BE2C (cell line): ENCODE results near the gene IGFL3.
"Not testable (repeated sequence)": the region's sequence is repeated elsewhere in the genome, so short reads cannot be mapped to it uniquely, and the experiment has no call there.

Experiments used
- DNase-seq: peaks from one replicate; pipeline ENCODE4 v3.0.0-alpha.2; 2020
- H3K27me3 ChIP-seq: fragments of 250-450 bp; sonication (Bioruptor Pico); 2 replicates; pipeline ENCODE4 v1.5.1; 2020; ENCODE audit warnings: mild to moderate bottlenecking
- H3K36me3 ChIP-seq: fragments of 250-450 bp; sonication (Bioruptor Pico); 2 replicates; pipeline ENCODE4 v1.5.1; 2020; ENCODE audit warnings: mild to moderate bottlenecking
- H3K4me1 ChIP-seq: fragments of 250-450 bp; sonication (Bioruptor Pico); 2 replicates; pipeline ENCODE4 v1.5.1; 2020
- H3K4me3 ChIP-seq: 2 replicates; pipeline ENCODE4 v1.5.1; 2011; ENCODE audit warnings: low read depth, low read length
- H3K9me3 ChIP-seq: fragments of 250-450 bp; sonication (Bioruptor Pico); 2 replicates; pipeline ENCODE4 v1.5.1; 2020
- TF ChIP-seq, protein P1 (sequence below): IDR thresholded peaks from 2 replicates; pipeline ENCODE4 v1.5.1; 2012; ENCODE audit warnings: mild to moderate bottlenecking, low read depth, low read length

IGFL3 gene

GRCh38 chr19:46113726-46114125 is 10.8 kb downstream of the IGFL3 start:
- Histone ChIP-seq H3K4me3 (no peak overlapping the region), H3K4me1 (no peaks in the 10 kb centered on the region), H3K27me3 (peaks cover 29% of the 10 kb centered on the region), H3K36me3 (no peaks in the 10 kb centered on the region), H3K9me3 (no peaks in the 10 kb centered on the region)
- DNase-seq, result no peak
- TF ChIP-seq, protein P1, sequence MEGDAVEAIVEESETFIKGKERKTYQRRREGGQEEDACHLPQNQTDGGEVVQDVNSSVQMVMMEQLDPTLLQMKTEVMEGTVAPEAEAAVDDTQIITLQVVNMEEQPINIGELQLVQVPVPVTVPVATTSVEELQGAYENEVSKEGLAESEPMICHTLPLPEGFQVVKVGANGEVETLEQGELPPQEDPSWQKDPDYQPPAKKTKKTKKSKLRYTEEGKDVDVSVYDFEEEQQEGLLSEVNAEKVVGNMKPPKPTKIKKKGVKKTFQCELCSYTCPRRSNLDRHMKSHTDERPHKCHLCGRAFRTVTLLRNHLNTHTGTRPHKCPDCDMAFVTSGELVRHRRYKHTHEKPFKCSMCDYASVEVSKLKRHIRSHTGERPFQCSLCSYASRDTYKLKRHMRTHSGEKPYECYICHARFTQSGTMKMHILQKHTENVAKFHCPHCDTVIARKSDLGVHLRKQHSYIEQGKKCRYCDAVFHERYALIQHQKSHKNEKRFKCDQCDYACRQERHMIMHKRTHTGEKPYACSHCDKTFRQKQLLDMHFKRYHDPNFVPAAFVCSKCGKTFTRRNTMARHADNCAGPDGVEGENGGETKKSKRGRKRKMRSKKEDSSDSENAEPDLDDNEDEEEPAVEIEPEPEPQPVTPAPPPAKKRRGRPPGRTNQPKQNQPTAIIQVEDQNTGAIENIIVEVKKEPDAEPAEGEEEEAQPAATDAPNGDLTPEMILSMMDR, result no peak

- TF ChIP-seq, protein P1, result no peak
- H3K9me3 ChIP-seq, result no peaks in the 10 kb centered on the region
Observed at GRCh38 chr19:46112527-46112926, 12.0 kb downstream of the IGFL3 start.

DNA sequence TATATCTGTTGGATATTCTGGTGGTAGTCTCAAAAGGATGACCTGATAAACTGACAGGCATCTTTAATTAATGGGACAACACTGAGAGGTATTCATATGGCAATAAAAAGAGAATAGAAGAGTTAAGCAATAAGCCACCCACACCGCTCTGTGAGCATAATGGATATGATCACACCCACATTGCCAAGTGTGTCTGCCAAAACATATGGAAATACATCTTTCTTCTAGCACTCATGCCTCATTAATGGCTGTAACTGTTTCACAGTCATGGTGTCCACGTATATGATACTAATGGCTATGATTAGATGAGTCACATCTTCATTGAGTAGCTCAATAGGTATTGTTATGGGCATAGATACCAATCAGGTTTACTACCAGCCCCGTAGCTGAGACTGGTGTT is 13.1 kb downstream of the IGFL3 start:
- DNase-seq, result no peak
- no peaks in the 10 kb centered on the region for H3K4me1 ChIP-seq
- H3K4me3 ChIP-seq, result no peak overlapping the region
- H3K9me3 ChIP-seq, result no peaks in the 10 kb centered on the region
- TF ChIP-seq, protein P1, result no peak
- peaks cover 40% of the 10 kb centered on the region for H3K27me3 ChIP-seq
- no peaks in the 10 kb centered on the region for H3K36me3 ChIP-seq

More at GRCh38 chr19:46112527-46112926, 12.0 kb downstream of the IGFL3 start:
- Histone ChIP-seq H3K36me3 (no peaks in the 10 kb centered on the region), H3K4me1 (no peaks in the 10 kb centered on the region), H3K4me3 (no peak overlapping the region), H3K27me3 (peaks cover 36% of the 10 kb centered on the region)
- DNase-seq, result no peak

GRCh38 chr19:46109876-46110275 is 14.6 kb downstream of the IGFL3 start:
- no peak for DNase-seq
- Histone ChIP-seq H3K4me1 (no peaks in the 10 kb centered on the region), H3K27me3 (peaks cover 32% of the 10 kb centered on the region), H3K36me3 (no peaks in the 10 kb centered on the region), H3K4me3 (no peak overlapping the region), H3K9me3 (no peaks in the 10 kb centered on the region)
- TF ChIP-seq, protein P1, result no peak

- peaks cover 39% of the 10 kb centered on the region for H3K27me3 ChIP-seq
- no peaks in the 10 kb centered on the region for H3K36me3 ChIP-seq
- no peaks in the 10 kb centered on the region for H3K9me3 ChIP-seq
- H3K4me3 ChIP-seq, result no peak overlapping the region
- TF ChIP-seq, protein P1, result no peak
- DNase-seq, result no peak
- no peaks in the 10 kb centered on the region for H3K4me1 ChIP-seq
Observed at GRCh38 chr19:46107371-46107770, 17.1 kb downstream of the IGFL3 start.

- H3K27me3 ChIP-seq, H3K4me1 ChIP-seq, DNase-seq, H3K36me3 ChIP-seq, H3K9me3 ChIP-seq, H3K4me3 ChIP-seq: not testable (repeated sequence)
Observed at GRCh38 chr19:46102333-46102732, 22.2 kb downstream of the IGFL3 start.

- H3K36me3 ChIP-seq, result no peaks in the 10 kb centered on the region
- 0 out of 2 replicates have a peak, but pooled peaks cover 4% of the 10 kb centered on the region for H3K9me3 ChIP-seq
- TF ChIP-seq, protein P1, result no peak
- no peaks in the 10 kb centered on the region for H3K4me1 ChIP-seq
- peaks cover 8% of the 10 kb centered on the region; the same call in 1 of the 2 replicates for H3K27me3 ChIP-seq
- DNase-seq, result no peak
- H3K4me3 ChIP-seq, result no peak overlapping the region
Observed at GRCh38 chr19:46101293-46101692, 23.2 kb downstream of the IGFL3 start.
